GM23338 (cell line): ENCODE results near the gene POLR2L. TPM values are rescaled to one million over a fixed set of nuclear protein-coding genes. Genes with fewer than 3 reads are reported as not detected.

Source experiments
- ATAC-seq: fragments of 200-7000 bp; cut with Tn5 transposase; 3 replicates; pipeline ENCODE4 v1.9.1; 2020
- DNase-seq: peaks from one replicate; pipeline ENCODE4 v3.0.0-alpha.2; 2015; ENCODE audit warnings: low spot score
- H2AFZ ChIP-seq: fragments of 200-600 bp; sonication (generic); 2 replicates; pipeline ENCODE4 v1.8.0; 2016; ENCODE audit warnings: antibody characterized with exemption, mild to moderate bottlenecking, moderate library complexity
- H3F3A ChIP-seq: fragments of 200-600 bp; sonication (generic); replicated peaks from 2 replicates; pipeline ENCODE4 v1.8.0; 2017; ENCODE audit warnings: antibody characterized with exemption, mixed run types, low read depth
- H3K27ac ChIP-seq: fragments of 200-600 bp; sonication (generic); 2 replicates; pipeline ENCODE4 v1.6.1; 2016; ENCODE audit warnings: low read depth
- H3K27me3 ChIP-seq: fragments of 200-600 bp; sonication (generic); 2 replicates; pipeline ENCODE4 v1.8.0; 2016; ENCODE audit warnings: mild to moderate bottlenecking, mixed run types, moderate library complexity; ENCODE audit not compliant: insufficient read depth
- H3K36me3 ChIP-seq: fragments of 200-600 bp; sonication (generic); 2 replicates; pipeline ENCODE4 v1.8.0; 2016; ENCODE audit warnings: mild to moderate bottlenecking; ENCODE audit not compliant: insufficient read depth
- H3K4me1 ChIP-seq: fragments of 200-600 bp; sonication (generic); 2 replicates; pipeline ENCODE4 v1.8.0; 2016; ENCODE audit warnings: mild to moderate bottlenecking, moderate library complexity; ENCODE audit not compliant: insufficient read depth
- H3K4me2 ChIP-seq: fragments of 200-600 bp; sonication (generic); 2 replicates; pipeline ENCODE4 v1.7.1; 2017; ENCODE audit warnings: mixed run types
- H3K4me3 ChIP-seq: fragments of 200-600 bp; sonication (generic); 2 replicates; pipeline ENCODE4 v1.6.1; 2016; ENCODE audit warnings: mixed run types
- H3K79me2 ChIP-seq: fragments of 200-600 bp; sonication (generic); replicated peaks from 2 replicates; pipeline ENCODE4 v1.8.0; 2017; ENCODE audit warnings: mild to moderate bottlenecking; ENCODE audit not compliant: insufficient read depth
- H3K9me2 ChIP-seq: fragments of 200-600 bp; sonication (generic); 2 replicates; pipeline ENCODE4 v1.8.0; 2017; ENCODE audit not compliant: insufficient read depth
- H4K20me1 ChIP-seq: fragments of 200-600 bp; sonication (generic); replicated peaks from 2 replicates; pipeline ENCODE4 v1.8.0; 2017; ENCODE audit warnings: mild to moderate bottlenecking; ENCODE audit not compliant: insufficient read depth
- H3K27ac Mint-ChIP-seq: 2 replicates; pipeline ENCODE4 v1.8.0; 2020; ENCODE audit warnings: inconsistent platforms, mild to moderate bottlenecking, moderate library complexity, mixed read lengths
- H3K27me3 Mint-ChIP-seq: 3 replicates; pipeline ENCODE4 v1.8.0; 2022; ENCODE audit warnings: low read depth, mild to moderate bottlenecking, moderate library complexity, mixed read lengths, inconsistent platforms; ENCODE audit not compliant: insufficient read depth, poor library complexity
- H3K36me3 Mint-ChIP-seq: 3 replicates; pipeline ENCODE4 v1.8.0; 2021; ENCODE audit warnings: low read depth, mild to moderate bottlenecking, inconsistent platforms, moderate library complexity, mixed read lengths
- H3K4me1 Mint-ChIP-seq: 3 replicates; pipeline ENCODE4 v1.8.0; 2020; ENCODE audit warnings: mild to moderate bottlenecking, inconsistent platforms, mixed read lengths
- H3K4me3 Mint-ChIP-seq: 3 replicates; pipeline ENCODE4 v1.8.0; 2021; ENCODE audit warnings: moderate library complexity, mild to moderate bottlenecking, inconsistent platforms, mixed read lengths
- H3K9me3 Mint-ChIP-seq: 3 replicates; pipeline ENCODE4 v1.8.0; 2020; ENCODE audit warnings: moderate library complexity, mild to moderate bottlenecking, inconsistent platforms, mixed read lengths
- CREB1 ChIP-seq: fragments of 250-450 bp; sonication (Bioruptor Pico); IDR thresholded peaks from 2 replicates; pipeline ENCODE4 v1.5.0; 2020; ENCODE audit warnings: low read depth, mild to moderate bottlenecking, moderate library complexity
- CTCF ChIP-seq, 2 experiments: fragments of 200-600 bp in 1 of 2; sonication (generic) in 1 of 2; conservative IDR thresholded peaks; 2 replicates each; pipeline versions ENCODE4 v1.5.1 to v1.6.1; 2016 to 2017; ENCODE audit warnings: antibody characterized with exemption in 2 of 2, low read depth in 2 of 2, mild to moderate bottlenecking in 2 of 2, moderate library complexity in 1 of 2
- EZH2 ChIP-seq: fragments of 200-600 bp; sonication (generic); IDR thresholded peaks from one replicate; pipeline ENCODE4 v1.8.0; 2017; ENCODE audit warnings: antibody characterized with exemption, mild to moderate bottlenecking, low read depth; ENCODE audit not compliant: unreplicated experiment
- EZH2phosphoT487 ChIP-seq: fragments of 200-600 bp; sonication (generic); IDR thresholded peaks from one replicate; pipeline ENCODE4 v1.8.1; 2018; ENCODE audit warnings: antibody characterized with exemption; ENCODE audit not compliant: unreplicated experiment
- JUNB ChIP-seq: IDR thresholded peaks from one replicate; pipeline ENCODE4 v1.6.1; 2016; ENCODE audit warnings: antibody characterized with exemption; ENCODE audit not compliant: unreplicated experiment
- POLR2AphosphoS5 ChIP-seq: IDR thresholded peaks from 2 replicates; pipeline ENCODE4 v1.6.1; 2016; ENCODE audit warnings: antibody characterized with exemption, low read depth
- STAT1 ChIP-seq: IDR thresholded peaks from one replicate; pipeline ENCODE4 v1.6.1; 2016; ENCODE audit warnings: antibody characterized with exemption; ENCODE audit not compliant: unreplicated experiment
- ZNF114 ChIP-seq: fragments of 250-450 bp; sonication (Bioruptor Pico); IDR thresholded peaks from 2 replicates; pipeline ENCODE4 v1.5.0; 2020; ENCODE audit warnings: mild to moderate bottlenecking, moderate library complexity
- ZNF331 ChIP-seq: fragments of 250-450 bp; sonication (Bioruptor Pico); IDR thresholded peaks from 2 replicates; pipeline ENCODE4 v1.5.0; 2020; ENCODE audit warnings: low read depth, mild to moderate bottlenecking, moderate library complexity
- polyA plus RNA-seq: library from polyadenylated mRNA; unstranded; fragments of >200 nt; fragmentation: Nextera tagmentation; extraction: Ambion mirVana; gene quantifications from 2 replicates; pipeline ENCODE4 v1.2.1, GENCODE V29; 2016
- total RNA-seq: library from RNA; depleted of rRNA; stranded (reverse); fragments of >200 nt; shearing (Covaris generic); gene quantifications from 2 replicates; pipeline ENCODE4 v1.2.3, GENCODE V29; 2014
- TF ChIP-seq, protein P1 (sequence below): IDR thresholded peaks from 2 replicates; pipeline ENCODE4 v1.6.1; 2016; ENCODE audit warnings: antibody characterized with exemption

The POLR2L gene
- total and polyA plus RNA-seq, 2 experiments from 2014 or later = 32.2 to 369 TPM

DNA sequence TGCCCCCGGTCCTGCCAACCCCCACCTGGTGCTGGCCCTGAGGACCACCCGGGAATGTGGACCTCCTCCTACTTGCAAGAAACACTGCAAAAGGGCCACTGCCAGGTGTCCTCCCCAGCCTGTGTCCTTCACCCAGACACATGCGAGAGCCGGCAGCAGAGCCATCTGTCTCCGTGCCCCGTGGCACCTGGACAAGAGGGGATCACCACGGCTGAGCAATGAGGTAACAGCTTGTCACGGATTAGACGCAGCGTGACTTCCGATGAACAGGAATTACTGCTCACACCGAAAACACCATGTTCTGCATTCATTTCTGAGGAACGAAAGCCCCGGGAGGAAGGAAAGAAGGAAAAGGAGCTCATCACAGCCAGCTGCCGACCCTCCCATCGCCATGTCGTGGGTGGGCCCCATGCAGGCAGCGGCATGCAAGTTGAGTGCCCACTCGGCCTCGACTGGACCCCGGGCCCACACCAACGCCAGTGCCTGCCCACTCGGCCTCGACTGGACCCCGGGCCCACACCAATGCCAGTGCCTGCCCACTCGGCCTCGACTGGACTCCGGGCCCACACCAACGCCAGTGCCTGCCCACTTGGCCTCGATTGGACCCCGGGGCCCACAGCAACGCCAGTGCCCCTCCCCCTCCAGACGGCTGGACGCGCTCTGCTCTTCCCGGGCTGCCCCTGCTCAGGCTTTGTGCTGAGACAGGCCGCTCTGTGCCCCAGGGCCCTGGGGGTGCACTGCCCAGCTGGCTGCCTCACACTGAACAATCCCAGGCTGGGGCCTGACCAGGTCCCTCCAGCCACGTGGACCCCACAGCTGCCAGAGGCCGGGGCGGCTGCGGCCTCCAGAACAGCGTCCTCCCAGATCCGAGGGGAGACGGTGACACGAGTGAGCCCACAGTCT is 46.2 kb upstream of the POLR2L start:
- peaks cover 3% of the 10 kb centered on the region; the same call in 2 of the 3 replicates for H3K9me3 Mint-ChIP-seq
- peaks cover 15% of the 10 kb centered on the region for H3K36me3 Mint-ChIP-seq

GRCh38 chr11:887589-887988 is 45.3 kb upstream of the POLR2L start:
- DNase-seq (no peak), ATAC-seq (no peak)
- H3K36me3 ChIP-seq = no peaks in the 10 kb centered on the region
- Mint-ChIP-seq H3K27ac (no peak overlapping the region), H3K9me3 (peaks cover 3% of the 10 kb centered on the region; the same call in 2 of the 3 replicates), H3K4me1 (peaks cover 6% of the 10 kb centered on the region), H3K4me3 (no peak overlapping the region), H3K27me3 (peaks cover 19% of the 10 kb centered on the region), H3K36me3 (peaks cover 20% of the 10 kb centered on the region)
- no peak overlapping the region for H2AFZ ChIP-seq
- no peak overlapping the region for H3K4me2 ChIP-seq
- H3F3A ChIP-seq = no peaks in the 10 kb centered on the region
- no peaks in the 10 kb centered on the region for H3K9me2 ChIP-seq
- no peaks in the 10 kb centered on the region for H3K79me2 ChIP-seq
- no peak overlapping the region for H3K4me3 ChIP-seq
- no peaks in the 10 kb centered on the region for H3K27me3 ChIP-seq
- 0 out of 2 replicates have a peak, but pooled peaks cover 3% of the 10 kb centered on the region for H4K20me1 ChIP-seq
- no peak overlapping the region for H3K27ac ChIP-seq
- no peaks in the 10 kb centered on the region; the same call in 1 of the 2 replicates for H3K4me1 ChIP-seq
- TF ChIP-seq CTCF (conservative IDR thresholded peaks at IDR 0.05; ENCODE audit: low read depth in 2 of 2) (no peak), ZNF331 (no peak), JUNB (no peak), EZH2 (no peak), EZH2phosphoT487 (no peak), STAT1 (no peak)
- TF ChIP-seq, protein P1, sequence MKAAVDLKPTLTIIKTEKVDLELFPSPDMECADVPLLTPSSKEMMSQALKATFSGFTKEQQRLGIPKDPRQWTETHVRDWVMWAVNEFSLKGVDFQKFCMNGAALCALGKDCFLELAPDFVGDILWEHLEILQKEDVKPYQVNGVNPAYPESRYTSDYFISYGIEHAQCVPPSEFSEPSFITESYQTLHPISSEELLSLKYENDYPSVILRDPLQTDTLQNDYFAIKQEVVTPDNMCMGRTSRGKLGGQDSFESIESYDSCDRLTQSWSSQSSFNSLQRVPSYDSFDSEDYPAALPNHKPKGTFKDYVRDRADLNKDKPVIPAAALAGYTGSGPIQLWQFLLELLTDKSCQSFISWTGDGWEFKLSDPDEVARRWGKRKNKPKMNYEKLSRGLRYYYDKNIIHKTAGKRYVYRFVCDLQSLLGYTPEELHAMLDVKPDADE = no peak

More for the DNA sequence above, 46.2 kb upstream of the POLR2L start:
- Histone ChIP-seq H3K36me3 (no peaks in the 10 kb centered on the region), H3K27me3 (no peaks in the 10 kb centered on the region), H3K79me2 (no peaks in the 10 kb centered on the region), H3K27ac (no peak overlapping the region), H3K4me1 (no peaks in the 10 kb centered on the region; the same call in 1 of the 2 replicates), H2AFZ (no peak overlapping the region), H3F3A (no peaks in the 10 kb centered on the region), H3K9me2 (no peaks in the 10 kb centered on the region), H4K20me1 (0 out of 2 replicates have a peak, but pooled peaks cover 3% of the 10 kb centered on the region), H3K4me3 (no peak overlapping the region), H3K4me2 (no peak overlapping the region)
- no peak for TF ChIP-seq EZH2
- TF ChIP-seq STAT1 = no peak
- TF ChIP-seq EZH2phosphoT487 = no peak
- TF ChIP-seq CREB1 = no peak
- no peak for TF ChIP-seq ZNF114 (CRISPR knock-in tag)
- TF ChIP-seq JUNB = no peak
- TF ChIP-seq POLR2AphosphoS5 = no peak
- TF ChIP-seq CTCF (conservative IDR thresholded peaks at IDR 0.05; ENCODE audit: low read depth in 2 of 2) = no peak
- Mint-ChIP-seq H3K4me3 (no peak overlapping the region), H3K27ac (no peak overlapping the region), H3K4me1 (peaks cover 8% of the 10 kb centered on the region), H3K27me3 (peaks cover 15% of the 10 kb centered on the region)
- ATAC-seq (no peak), DNase-seq (no peak)
